Panc1 (cell line): ENCODE measurements around the gene MIX23. TPM values are rescaled to one million over a fixed set of nuclear protein-coding genes. Genes with fewer than 3 reads are reported as not detected.

ENCODE experiments used
- ATAC-seq: fragments of 200-7000 bp; cut with Tn5 transposase; 2 replicates; pipeline ENCODE4 v1.9.1; 2020; ENCODE audit warnings: mild to moderate bottlenecking, moderate library complexity
- BruUV-seq: library from RNA; stranded (reverse); fragments of 400-500 nt; replicated peaks from 2 replicates; lab custom pipeline; 2021; lab: Mats Ljungman, UMichigan
- CTCF ChIA-PET: fragments of 300-600 bp; sonication (Branson Sonifier 250); formaldehyde crosslinking; loops from one replicate; lab custom pipeline; 2022; ENCODE audit warnings: antibody characterized with exemption; lab: Charles Lee
- POLR2A ChIA-PET: fragments of 300-600 bp; sonication (Branson Sonifier 250); formaldehyde crosslinking; loops from one replicate; lab custom pipeline; 2022; ENCODE audit warnings: antibody characterized with exemption; lab: Charles Lee
- DNase-seq: peaks from one replicate; pipeline ENCODE4 v3.0.0-alpha.2; 2010; ENCODE audit warnings: low read depth, low spot score
- H3K27ac ChIP-seq: 2 replicates; pipeline ENCODE4 v1.5.1; 2011; ENCODE audit warnings: mild to moderate bottlenecking, low read length, inconsistent platforms
- H3K27me3 ChIP-seq: fragments of 200-500 bp; sonication (Bioruptor generic); 2 replicates; pipeline ENCODE4 v1.6.0; 2014; ENCODE audit warnings: low read length, inconsistent platforms; ENCODE audit not compliant: control insufficient read depth, insufficient read depth
- H3K36me3 ChIP-seq: fragments of 200-500 bp; sonication (Bioruptor generic); 2 replicates; pipeline ENCODE4 v1.5.1; 2014; ENCODE audit warnings: inconsistent platforms, mild to moderate bottlenecking, low read length, moderate library complexity; ENCODE audit not compliant: control insufficient read depth, insufficient read depth
- H3K4me1 ChIP-seq: 2 replicates; pipeline ENCODE4 v1.5.1; 2011; ENCODE audit warnings: inconsistent platforms, mild to moderate bottlenecking, low read length, moderate library complexity; ENCODE audit not compliant: control insufficient read depth, insufficient read depth
- H3K4me3 ChIP-seq, 2 experiments: 2 replicates each; pipeline ENCODE4 v1.5.1; 2011 to 2012; ENCODE audit warnings: low read depth in 2 of 2, low read length in 2 of 2, mild to moderate bottlenecking in 2 of 2, inconsistent platforms in 1 of 2, moderate library complexity in 1 of 2
- H3K9me3 ChIP-seq: fragments of 200-500 bp; sonication (Bioruptor generic); 2 replicates; pipeline ENCODE4 v1.5.1; 2014; ENCODE audit warnings: low read depth, mild to moderate bottlenecking, inconsistent platforms, low read length, moderate library complexity; ENCODE audit not compliant: control insufficient read depth, insufficient read depth
- POLR2AphosphoS5 ChIP-seq: IDR thresholded peaks from 2 replicates; pipeline ENCODE4 v1.6.1; 2012; ENCODE audit warnings: mild to moderate bottlenecking, low read depth, low read length, moderate library complexity
- SIN3A ChIP-seq: IDR thresholded peaks from 2 replicates; pipeline ENCODE4 v1.6.1; 2012; ENCODE audit warnings: low read depth, mild to moderate bottlenecking, low read length, moderate library complexity, borderline replicate concordance; ENCODE audit not compliant: insufficient read depth
- TCF7L2 ChIP-seq: IDR thresholded peaks from 2 replicates; pipeline ENCODE4 v1.6.1; 2011; ENCODE audit warnings: mild to moderate bottlenecking, low read depth, low read length, inconsistent platforms
- in situ Hi-C: cut with HindIII; loops from 2 replicates; pipeline ENCODE4 v1.10.0; 2016; ENCODE audit warnings: low sequenced_read_pairs, low pct_unique_long_range_greater_than_20kb
- intact Hi-C: fragments of 100-400 bp; cut with micrococcal nuclease; formaldehyde crosslinking; loops from one replicate; pipeline ENCODE4 v1.10.0; 2022; ENCODE audit not compliant: unreplicated experiment
- total RNA-seq: library from RNA; stranded (reverse); gene quantifications from one replicate; pipeline ENCODE4 v1.2.1, GENCODE V29; 2021; ENCODE audit not compliant: unreplicated experiment
- TF ChIP-seq, protein P1 (sequence below): fragments of 450-650 bp; IDR thresholded peaks from 2 replicates; pipeline ENCODE4 v1.5.1; 2017; ENCODE audit warnings: mild to moderate bottlenecking
- TF ChIP-seq, protein P2 (sequence below), 2 experiments: IDR thresholded peaks; 2 replicates each; pipeline ENCODE4 v1.6.1; 2011 to 2012; ENCODE audit warnings: low read depth in 2 of 2, control low read depth in 1 of 2, low read length in 1 of 2, mild to moderate bottlenecking in 1 of 2, moderate library complexity in 1 of 2; ENCODE audit not compliant: insufficient read depth in 1 of 2

The MIX23 gene
- total RNA-seq, 1 experiment from 2014 or later, result 61.7 TPM

DNA sequence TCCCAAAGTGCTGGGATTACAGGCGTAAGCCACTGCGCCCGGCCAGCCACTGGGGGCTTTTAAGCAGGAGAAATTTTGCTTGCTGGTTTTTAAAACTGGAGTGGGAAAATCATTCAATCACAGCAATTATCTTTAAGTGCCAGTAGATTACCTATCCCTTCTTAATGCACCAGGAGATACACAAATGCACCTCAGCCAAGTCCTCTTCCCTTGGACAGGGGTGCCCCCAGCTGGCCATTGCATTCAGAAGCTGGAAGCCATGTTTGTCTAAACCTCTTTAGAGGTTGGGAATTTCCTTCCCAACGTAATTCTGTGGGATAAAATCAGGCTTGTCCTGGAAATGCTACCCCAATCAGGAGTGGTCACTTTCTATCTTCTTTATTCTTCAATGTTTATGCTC is 26.6 kb downstream of the MIX23 start:
- ChIA-PET CTCF (interaction anchor here (2.0 kb wide), 1 partner anchor 50 kb away, joined by 9 read pairs; no protein-coding TSS in a partner anchor), POLR2A (no interaction called here)
- no peak for TF ChIP-seq TCF7L2
- TF ChIP-seq, protein P1, sequence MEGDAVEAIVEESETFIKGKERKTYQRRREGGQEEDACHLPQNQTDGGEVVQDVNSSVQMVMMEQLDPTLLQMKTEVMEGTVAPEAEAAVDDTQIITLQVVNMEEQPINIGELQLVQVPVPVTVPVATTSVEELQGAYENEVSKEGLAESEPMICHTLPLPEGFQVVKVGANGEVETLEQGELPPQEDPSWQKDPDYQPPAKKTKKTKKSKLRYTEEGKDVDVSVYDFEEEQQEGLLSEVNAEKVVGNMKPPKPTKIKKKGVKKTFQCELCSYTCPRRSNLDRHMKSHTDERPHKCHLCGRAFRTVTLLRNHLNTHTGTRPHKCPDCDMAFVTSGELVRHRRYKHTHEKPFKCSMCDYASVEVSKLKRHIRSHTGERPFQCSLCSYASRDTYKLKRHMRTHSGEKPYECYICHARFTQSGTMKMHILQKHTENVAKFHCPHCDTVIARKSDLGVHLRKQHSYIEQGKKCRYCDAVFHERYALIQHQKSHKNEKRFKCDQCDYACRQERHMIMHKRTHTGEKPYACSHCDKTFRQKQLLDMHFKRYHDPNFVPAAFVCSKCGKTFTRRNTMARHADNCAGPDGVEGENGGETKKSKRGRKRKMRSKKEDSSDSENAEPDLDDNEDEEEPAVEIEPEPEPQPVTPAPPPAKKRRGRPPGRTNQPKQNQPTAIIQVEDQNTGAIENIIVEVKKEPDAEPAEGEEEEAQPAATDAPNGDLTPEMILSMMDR, result peak; percentile 80
- peaks cover 5% of the 10 kb centered on the region for H3K36me3 ChIP-seq
- ATAC-seq, result peak; percentile 85
- in situ Hi-C loops, result no loop called here
- BruUV-seq, result no TSS peak
- H3K4me1 ChIP-seq, result no peaks in the 10 kb centered on the region
- no peak overlapping the region for H3K27ac ChIP-seq
- no peak overlapping the region for H3K4me3 ChIP-seq
- no peaks in the 10 kb centered on the region for H3K27me3 ChIP-seq
- peak; percentile 28 for DNase-seq
- intact Hi-C loops, result loop anchor here (2.0 kb wide), 1 partner anchor 50 kb away; no protein-coding TSS in a partner anchor
- no peaks in the 10 kb centered on the region for H3K9me3 ChIP-seq

DNA sequence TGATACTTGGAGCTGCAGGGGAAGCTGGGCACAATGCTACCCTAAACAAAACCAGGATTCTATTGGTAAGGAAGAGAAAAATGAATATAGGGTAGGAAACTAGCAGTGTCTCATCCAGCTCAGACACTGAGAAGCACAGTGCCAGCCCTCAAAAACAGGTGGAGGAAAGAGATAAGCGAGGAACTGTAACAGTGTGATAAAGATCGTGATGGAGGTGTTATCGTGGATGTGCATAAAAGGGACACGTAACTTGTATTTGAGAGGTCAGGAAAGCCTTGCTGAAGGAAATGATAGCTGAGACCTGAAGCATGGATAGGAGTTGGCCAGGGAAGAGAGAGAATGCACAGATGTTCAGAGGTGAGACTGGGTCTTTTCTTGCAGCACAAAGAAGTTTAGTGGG is 27.4 kb downstream of the MIX23 start:
- in situ Hi-C loops (no loop called here), intact Hi-C loops (loop anchor here (2.0 kb wide), 1 partner anchor 49 kb away; no protein-coding TSS in a partner anchor)
- no peaks in the 10 kb centered on the region for H3K4me1 ChIP-seq
- no peaks in the 10 kb centered on the region for H3K9me3 ChIP-seq
- H3K27me3 ChIP-seq, result no peaks in the 10 kb centered on the region
- no peak overlapping the region for H3K4me3 ChIP-seq
- no peak overlapping the region for H3K27ac ChIP-seq
- ATAC-seq (0 out of 2 replicates have a peak, but pooled peaks have one; percentile 14), DNase-seq (no peak)
- CTCF ChIA-PET, result no interaction called here
- TF ChIP-seq TCF7L2 (no peak), SIN3A (no peak), POLR2AphosphoS5 (no peak)
- TF ChIP-seq, protein P1, result no peak
- TF ChIP-seq, protein P2, sequence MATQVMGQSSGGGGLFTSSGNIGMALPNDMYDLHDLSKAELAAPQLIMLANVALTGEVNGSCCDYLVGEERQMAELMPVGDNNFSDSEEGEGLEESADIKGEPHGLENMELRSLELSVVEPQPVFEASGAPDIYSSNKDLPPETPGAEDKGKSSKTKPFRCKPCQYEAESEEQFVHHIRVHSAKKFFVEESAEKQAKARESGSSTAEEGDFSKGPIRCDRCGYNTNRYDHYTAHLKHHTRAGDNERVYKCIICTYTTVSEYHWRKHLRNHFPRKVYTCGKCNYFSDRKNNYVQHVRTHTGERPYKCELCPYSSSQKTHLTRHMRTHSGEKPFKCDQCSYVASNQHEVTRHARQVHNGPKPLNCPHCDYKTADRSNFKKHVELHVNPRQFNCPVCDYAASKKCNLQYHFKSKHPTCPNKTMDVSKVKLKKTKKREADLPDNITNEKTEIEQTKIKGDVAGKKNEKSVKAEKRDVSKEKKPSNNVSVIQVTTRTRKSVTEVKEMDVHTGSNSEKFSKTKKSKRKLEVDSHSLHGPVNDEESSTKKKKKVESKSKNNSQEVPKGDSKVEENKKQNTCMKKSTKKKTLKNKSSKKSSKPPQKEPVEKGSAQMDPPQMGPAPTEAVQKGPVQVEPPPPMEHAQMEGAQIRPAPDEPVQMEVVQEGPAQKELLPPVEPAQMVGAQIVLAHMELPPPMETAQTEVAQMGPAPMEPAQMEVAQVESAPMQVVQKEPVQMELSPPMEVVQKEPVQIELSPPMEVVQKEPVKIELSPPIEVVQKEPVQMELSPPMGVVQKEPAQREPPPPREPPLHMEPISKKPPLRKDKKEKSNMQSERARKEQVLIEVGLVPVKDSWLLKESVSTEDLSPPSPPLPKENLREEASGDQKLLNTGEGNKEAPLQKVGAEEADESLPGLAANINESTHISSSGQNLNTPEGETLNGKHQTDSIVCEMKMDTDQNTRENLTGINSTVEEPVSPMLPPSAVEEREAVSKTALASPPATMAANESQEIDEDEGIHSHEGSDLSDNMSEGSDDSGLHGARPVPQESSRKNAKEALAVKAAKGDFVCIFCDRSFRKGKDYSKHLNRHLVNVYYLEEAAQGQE (IDR thresholded peaks at IDR 0.05; ENCODE audit: insufficient read depth in 1 of 2, low read depth in 2 of 2, low read length in 1 of 2), result no peak
- peaks cover 5% of the 10 kb centered on the region for H3K36me3 ChIP-seq
- POLR2A ChIA-PET, result no interaction called here
- BruUV-seq, result no TSS peak
